SK-N-SH treated with all-trans-retinoic acid at 6 μM for 48 hours (cell line): ENCODE measurements around the gene PLA2G1B.
A peak's percentile ranks its signal among the peaks of the same experiment; 100 is the strongest.

ENCODE experiments used
- ATAC-seq: fragments of 200-7000 bp; cut with Tn5 transposase; 3 replicates; pipeline ENCODE4 v1.9.1; 2020; ENCODE audit warnings: mild to moderate bottlenecking, moderate library complexity
- ARNTL ChIP-seq: fragments of 450-650 bp; formaldehyde crosslinking; IDR thresholded peaks from 2 replicates; pipeline ENCODE4 v1.5.0; 2020; ENCODE audit warnings: low read depth, mild to moderate bottlenecking, moderate library complexity, borderline replicate concordance
- BACH2 ChIP-seq: fragments of 250-450 bp; sonication (Bioruptor Pico); IDR thresholded peaks from 2 replicates; pipeline ENCODE4 v1.9.0; 2021; ENCODE audit warnings: mild to moderate bottlenecking, borderline replicate concordance
- CREB5 ChIP-seq: fragments of 250-450 bp; sonication (Bioruptor Pico); IDR thresholded peaks from 2 replicates; pipeline ENCODE4 v1.5.1; 2020; ENCODE audit warnings: low read depth, mild to moderate bottlenecking, moderate library complexity
- CSDC2 ChIP-seq: fragments of 250-450 bp; sonication (Bioruptor Pico); IDR thresholded peaks from 2 replicates; pipeline ENCODE4 v1.5.0; 2020; ENCODE audit warnings: mild to moderate bottlenecking, moderate library complexity
- CSRNP3 ChIP-seq: fragments of 250-450 bp; sonication (Bioruptor Pico); IDR thresholded peaks from 2 replicates; pipeline ENCODE4 v1.5.1; 2021; ENCODE audit warnings: mild to moderate bottlenecking, moderate library complexity
- ESRRG ChIP-seq: fragments of 250-450 bp; sonication (Bioruptor Pico); IDR thresholded peaks from 2 replicates; pipeline ENCODE4 v1.6.1; 2021; ENCODE audit warnings: mild to moderate bottlenecking
- GLIS3 ChIP-seq: fragments of 250-450 bp; sonication (Bioruptor Pico); IDR thresholded peaks from 2 replicates; pipeline ENCODE4 v1.5.0; 2020; ENCODE audit warnings: mild to moderate bottlenecking, moderate library complexity
- ISL1 ChIP-seq: fragments of 250-450 bp; sonication (Bioruptor Pico); IDR thresholded peaks from 2 replicates; pipeline ENCODE4 v2.1.2; 2022; ENCODE audit warnings: mild to moderate bottlenecking, moderate library complexity
- OSR1 ChIP-seq: fragments of 250-450 bp; sonication (Bioruptor Pico); IDR thresholded peaks from 2 replicates; pipeline ENCODE4 v1.8.0; 2022; ENCODE audit warnings: moderate library complexity, mild to moderate bottlenecking, inconsistent platforms
- PATZ1 ChIP-seq: fragments of 250-450 bp; sonication (Bioruptor Pico); IDR thresholded peaks from 2 replicates; pipeline ENCODE4 v1.8.0; 2020; ENCODE audit warnings: mild to moderate bottlenecking, moderate library complexity, borderline replicate concordance
- POU6F1 ChIP-seq: fragments of 250-450 bp; sonication (Bioruptor Pico); IDR thresholded peaks from 2 replicates; pipeline ENCODE4 v1.8.0; 2021; ENCODE audit warnings: low read depth, mild to moderate bottlenecking, moderate library complexity, borderline replicate concordance
- PPARA ChIP-seq: fragments of 250-450 bp; sonication (Bioruptor Pico); IDR thresholded peaks from 2 replicates; pipeline ENCODE4 v1.5.0; 2020; ENCODE audit warnings: mild to moderate bottlenecking, borderline replicate concordance
- RARB ChIP-seq: fragments of 250-450 bp; sonication (Bioruptor Pico); IDR thresholded peaks from 2 replicates; pipeline ENCODE4 v1.8.0; 2021; ENCODE audit warnings: mild to moderate bottlenecking, moderate library complexity
- SNAI2 ChIP-seq: fragments of 250-450 bp; sonication (Bioruptor Pico); IDR thresholded peaks from 2 replicates; pipeline ENCODE4 v1.5.0; 2020; ENCODE audit warnings: mild to moderate bottlenecking, moderate library complexity
- TCF4 ChIP-seq: fragments of 250-450 bp; sonication (Bioruptor Pico); IDR thresholded peaks from 2 replicates; pipeline ENCODE4 v1.8.0; 2021; ENCODE audit warnings: mild to moderate bottlenecking, moderate library complexity, borderline replicate concordance
- TOX ChIP-seq: fragments of 250-450 bp; sonication (Bioruptor Pico); IDR thresholded peaks from 2 replicates; pipeline ENCODE4 v1.8.0; 2021; ENCODE audit warnings: mild to moderate bottlenecking, moderate library complexity, borderline replicate concordance
- TSHZ2 ChIP-seq: fragments of 250-450 bp; sonication (Bioruptor Pico); IDR thresholded peaks from 2 replicates; pipeline ENCODE4 v1.5.0; 2020; ENCODE audit warnings: mild to moderate bottlenecking, moderate library complexity
- ZC3H10 ChIP-seq: fragments of 250-450 bp; sonication (Bioruptor Pico); IDR thresholded peaks from 2 replicates; pipeline ENCODE4 v1.5.1; 2021; ENCODE audit warnings: mild to moderate bottlenecking, moderate library complexity
- ZFP3 ChIP-seq: fragments of 250-450 bp; sonication (Bioruptor Pico); IDR thresholded peaks from 2 replicates; pipeline ENCODE4 v1.5.0; 2020; ENCODE audit warnings: mild to moderate bottlenecking, moderate library complexity
- ZFP30 ChIP-seq: fragments of 450-650 bp; formaldehyde crosslinking; IDR thresholded peaks from 2 replicates; pipeline ENCODE4 v1.5.0; 2022; ENCODE audit warnings: mild to moderate bottlenecking, moderate library complexity
- ZNF565 ChIP-seq: fragments of 450-650 bp; formaldehyde crosslinking; conservative IDR thresholded peaks from 2 replicates; pipeline ENCODE4 v1.5.0; 2020; ENCODE audit warnings: low read depth, mild to moderate bottlenecking, moderate library complexity
- ZNF70 ChIP-seq: fragments of 450-650 bp; formaldehyde crosslinking; IDR thresholded peaks from 2 replicates; pipeline ENCODE4 v1.5.0; 2020; ENCODE audit warnings: mild to moderate bottlenecking, moderate library complexity
- ZNF8 ChIP-seq: fragments of 450-650 bp; formaldehyde crosslinking; IDR thresholded peaks from 2 replicates; pipeline ENCODE4 v1.5.0; 2020; ENCODE audit warnings: mild to moderate bottlenecking, moderate library complexity

The PLA2G1B gene

GRCh38 chr12:120327593-120327992 lies at the start of gene PLA2G1B:
Gene PLA2G1B (minus strand): TSS chr12:120327779. CDS start chr12:120327753, 26 bp downstream.
- TF ChIP-seq ZNF8 (CRISPR knock-in tag) (no peak), ZNF565 (no peak), ZNF70 (CRISPR knock-in tag) (no peak), ISL1 (no peak), PPARA (CRISPR knock-in tag) (no peak), TCF4 (CRISPR knock-in tag) (no peak), PATZ1 (CRISPR knock-in tag) (no peak), CREB5 (CRISPR knock-in tag) (no peak), ZFP30 (no peak), CSDC2 (CRISPR knock-in tag) (no peak), BACH2 (no peak)
- no peak for ATAC-seq

GRCh38 chr12:120376934-120377572 lies 49.5 kb upstream of the PLA2G1B start:
- no peak for ATAC-seq
- no peak for TF ChIP-seq RARB (CRISPR knock-in tag)
- no peak for TF ChIP-seq GLIS3
- no peak for TF ChIP-seq CSRNP3 (CRISPR knock-in tag)
- TF ChIP-seq PPARA (CRISPR knock-in tag) = no peak
- no peak for TF ChIP-seq BACH2
- no peak for TF ChIP-seq ZFP30
- TF ChIP-seq ZFP3 (CRISPR knock-in tag) = no peak

- TF ChIP-seq ZNF565 (no peak), PATZ1 (CRISPR knock-in tag) (no peak), ZC3H10 (CRISPR knock-in tag) (no peak), OSR1 (CRISPR knock-in tag) (no peak), ZNF70 (CRISPR knock-in tag) (no peak), ZNF8 (CRISPR knock-in tag) (no peak), ESRRG (CRISPR knock-in tag) (no peak), CSDC2 (CRISPR knock-in tag) (no peak), TCF4 (CRISPR knock-in tag) (no peak), RARB (CRISPR knock-in tag) (no peak)
- ATAC-seq = peak; percentile 63
These were observed 48.8 kb upstream of the PLA2G1B start for GRCh38 chr12:120376416-120376815.

- no peak for ATAC-seq
- no peak for TF ChIP-seq ZNF8 (CRISPR knock-in tag)
- TF ChIP-seq ESRRG (CRISPR knock-in tag) = no peak
- TF ChIP-seq ZNF70 (CRISPR knock-in tag) = no peak
- no peak for TF ChIP-seq ZFP30
- TF ChIP-seq TSHZ2 (CRISPR knock-in tag) = no peak
- no peak for TF ChIP-seq GLIS3
- no peak for TF ChIP-seq POU6F1 (CRISPR knock-in tag)
- TF ChIP-seq ZFP3 (CRISPR knock-in tag) = no peak
- TF ChIP-seq ARNTL (CRISPR knock-in tag) = no peak
- no peak for TF ChIP-seq ZNF565
- TF ChIP-seq BACH2 = no peak
- TF ChIP-seq ZC3H10 (CRISPR knock-in tag) = no peak
- no peak for TF ChIP-seq SNAI2
- TF ChIP-seq TOX (CRISPR knock-in tag) = no peak
- TF ChIP-seq CREB5 (CRISPR knock-in tag) = no peak
- TF ChIP-seq CSDC2 (CRISPR knock-in tag) = no peak
- TF ChIP-seq RARB (CRISPR knock-in tag) = no peak
These were observed 48.4 kb upstream of the PLA2G1B start for GRCh38 chr12:120376009-120376408.
